Upper lobe of right lung (tissue), 1 donor: ENCODE results near the gene CRELD2. TPM values are rescaled to one million over a fixed set of nuclear protein-coding genes. Genes with fewer than 3 reads are reported as not detected.
A peak's percentile ranks its signal among the peaks of the same experiment; 100 is the strongest.

Source experiments
- ATAC-seq: fragments of 200-7000 bp; cut with Tn5 transposase; one replicate; pipeline ENCODE4 v1.9.1; 2020; ENCODE audit warnings: mild to moderate bottlenecking, moderate library complexity
- DNase-seq: peaks from one replicate; pipeline ENCODE4 v3.0.0-alpha.2; 2020
- H3K27ac ChIP-seq: fragments of 200-600 bp; one replicate; pipeline ENCODE4 v1.8.0; 2022
- H3K27me3 ChIP-seq: fragments of 200-600 bp; one replicate; pipeline ENCODE4 v1.8.0; 2022; ENCODE audit warnings: mild to moderate bottlenecking
- H3K36me3 ChIP-seq: fragments of 200-600 bp; one replicate; pipeline ENCODE4 v1.8.0; 2022
- H3K4me1 ChIP-seq: fragments of 200-600 bp; one replicate; pipeline ENCODE4 v1.8.0; 2022
- H3K4me3 ChIP-seq: fragments of 200-600 bp; one replicate; pipeline ENCODE4 v1.8.0; 2022; ENCODE audit warnings: mild to moderate bottlenecking
- H3K9me3 ChIP-seq: fragments of 200-600 bp; one replicate; pipeline ENCODE4 v1.8.0; 2022
- intact Hi-C: fragments of 100-400 bp; cut with DNase I; formaldehyde crosslinking; loops from one replicate; pipeline ENCODE4 v1.11.0; 2022
- total RNA-seq: library from RNA; stranded (reverse); fragmentation: NEBNext Ultra II Directional; extraction: Animal tissue kit (Norgen Biotek cat#: 25700); gene quantifications from one replicate; pipeline ENCODE4 v1.2.1, GENCODE V29; 2021
- TF ChIP-seq, protein P1 (sequence below): fragments of 200-600 bp; IDR thresholded peaks from one replicate; pipeline ENCODE4 v1.8.0; 2022; ENCODE audit warnings: antibody characterized with exemption
- donor health status: DM: no; HTN: yes; CAD: no; lungs with severe emphysema.

Gene CRELD2
- total RNA-seq, 1 donor from 2014 or later: 44.2 TPM

DNA sequence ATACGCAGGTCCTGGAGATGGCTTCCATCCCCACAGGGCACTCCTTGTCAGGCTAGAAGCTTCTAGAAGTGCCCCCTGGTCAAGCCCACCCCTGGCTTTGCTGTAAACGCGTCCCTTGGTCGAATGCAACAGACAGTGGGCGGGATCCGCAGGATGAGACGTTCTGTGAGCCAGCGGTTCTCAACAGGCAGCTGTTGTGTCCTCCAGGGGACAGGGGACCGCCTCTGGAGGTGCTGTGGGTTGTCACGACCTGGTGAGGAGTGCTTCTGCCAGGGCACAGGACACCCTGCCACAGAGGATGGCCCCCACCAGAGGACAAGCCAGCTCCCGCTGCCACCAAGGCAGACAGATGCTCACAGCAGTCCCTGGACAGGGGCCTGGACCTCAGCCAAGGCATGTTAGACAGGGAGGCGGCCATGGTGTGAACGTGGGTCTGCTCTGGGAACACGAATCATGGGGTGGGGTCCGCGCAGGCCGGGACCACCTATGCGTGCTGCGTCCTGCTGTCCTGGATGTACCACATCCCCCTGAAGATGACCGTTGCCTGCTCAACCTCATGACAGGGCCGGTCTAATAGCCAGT is 11.7 kb downstream of the CRELD2 start:
- no peak for ATAC-seq
- peaks cover 41% of the 10 kb centered on the region for H3K4me1 ChIP-seq
- no peaks in the 10 kb centered on the region for H3K9me3 ChIP-seq
- DNase-seq: no peak
- H3K27me3 ChIP-seq: peaks cover 9% of the 10 kb centered on the region
- no peaks in the 10 kb centered on the region for H3K36me3 ChIP-seq
- no peak overlapping the region for H3K27ac ChIP-seq
- no peak overlapping the region for H3K4me3 ChIP-seq
- TF ChIP-seq, protein P1, sequence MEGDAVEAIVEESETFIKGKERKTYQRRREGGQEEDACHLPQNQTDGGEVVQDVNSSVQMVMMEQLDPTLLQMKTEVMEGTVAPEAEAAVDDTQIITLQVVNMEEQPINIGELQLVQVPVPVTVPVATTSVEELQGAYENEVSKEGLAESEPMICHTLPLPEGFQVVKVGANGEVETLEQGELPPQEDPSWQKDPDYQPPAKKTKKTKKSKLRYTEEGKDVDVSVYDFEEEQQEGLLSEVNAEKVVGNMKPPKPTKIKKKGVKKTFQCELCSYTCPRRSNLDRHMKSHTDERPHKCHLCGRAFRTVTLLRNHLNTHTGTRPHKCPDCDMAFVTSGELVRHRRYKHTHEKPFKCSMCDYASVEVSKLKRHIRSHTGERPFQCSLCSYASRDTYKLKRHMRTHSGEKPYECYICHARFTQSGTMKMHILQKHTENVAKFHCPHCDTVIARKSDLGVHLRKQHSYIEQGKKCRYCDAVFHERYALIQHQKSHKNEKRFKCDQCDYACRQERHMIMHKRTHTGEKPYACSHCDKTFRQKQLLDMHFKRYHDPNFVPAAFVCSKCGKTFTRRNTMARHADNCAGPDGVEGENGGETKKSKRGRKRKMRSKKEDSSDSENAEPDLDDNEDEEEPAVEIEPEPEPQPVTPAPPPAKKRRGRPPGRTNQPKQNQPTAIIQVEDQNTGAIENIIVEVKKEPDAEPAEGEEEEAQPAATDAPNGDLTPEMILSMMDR: no peak
- intact Hi-C loops: loop anchor here (2.0 to 10.0 kb wide), 2 partner anchors 55 to 101 kb away; no protein-coding TSS in a partner anchor

DNA sequence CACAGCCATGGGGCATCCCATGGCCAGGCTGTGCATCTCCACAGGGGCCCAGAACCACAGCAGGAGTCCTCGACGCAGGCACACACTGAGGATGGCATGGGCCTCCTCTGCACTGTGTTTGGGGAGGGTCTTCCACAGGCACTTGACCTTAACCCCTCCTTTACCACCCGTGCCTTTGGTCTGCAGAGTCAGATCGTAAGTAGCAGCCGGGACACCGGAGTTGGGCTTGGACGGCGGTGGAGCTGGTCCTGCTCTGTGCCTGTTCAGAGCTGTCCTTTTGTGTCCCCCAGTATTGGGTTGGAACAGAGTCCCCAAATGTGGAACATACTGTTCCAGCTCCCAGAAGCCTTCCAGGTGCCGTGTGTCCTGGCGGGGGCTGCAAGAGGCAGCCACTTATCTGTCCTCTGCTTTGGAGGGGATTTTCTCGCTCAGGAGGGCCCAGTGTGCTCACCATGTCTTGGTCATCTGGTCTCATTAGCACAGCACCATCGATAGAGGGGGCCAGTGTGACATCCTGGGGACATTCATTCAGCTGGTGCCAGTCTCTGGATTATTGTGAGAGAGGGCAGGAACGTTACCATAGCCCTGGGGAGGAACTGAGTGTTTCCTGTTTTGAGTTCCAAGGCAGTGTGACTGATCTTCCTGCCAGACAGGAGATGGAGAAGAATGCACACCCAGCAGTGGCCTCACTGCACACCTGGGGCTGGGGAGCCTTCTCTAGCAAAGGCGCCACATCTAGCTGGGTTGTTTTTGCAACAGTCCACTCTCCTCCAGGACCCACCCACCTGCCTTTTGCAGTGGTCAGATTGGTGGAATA is 12.4 kb downstream of the CRELD2 start:
- intact Hi-C loops: loop anchor here (2.0 to 10.0 kb wide), 2 partner anchors 54 to 100 kb away; no protein-coding TSS in a partner anchor
- no peaks in the 10 kb centered on the region for H3K36me3 ChIP-seq
- ATAC-seq (peak; percentile 70), DNase-seq (peak; percentile 79)
- peak overlapping the region; percentile 55 for H3K27ac ChIP-seq
- no peak overlapping the region for H3K4me3 ChIP-seq
- TF ChIP-seq, protein P1: peak; percentile 77
- peaks cover 9% of the 10 kb centered on the region for H3K27me3 ChIP-seq
- H3K9me3 ChIP-seq: no peaks in the 10 kb centered on the region
- H3K4me1 ChIP-seq: peaks cover 42% of the 10 kb centered on the region

DNA sequence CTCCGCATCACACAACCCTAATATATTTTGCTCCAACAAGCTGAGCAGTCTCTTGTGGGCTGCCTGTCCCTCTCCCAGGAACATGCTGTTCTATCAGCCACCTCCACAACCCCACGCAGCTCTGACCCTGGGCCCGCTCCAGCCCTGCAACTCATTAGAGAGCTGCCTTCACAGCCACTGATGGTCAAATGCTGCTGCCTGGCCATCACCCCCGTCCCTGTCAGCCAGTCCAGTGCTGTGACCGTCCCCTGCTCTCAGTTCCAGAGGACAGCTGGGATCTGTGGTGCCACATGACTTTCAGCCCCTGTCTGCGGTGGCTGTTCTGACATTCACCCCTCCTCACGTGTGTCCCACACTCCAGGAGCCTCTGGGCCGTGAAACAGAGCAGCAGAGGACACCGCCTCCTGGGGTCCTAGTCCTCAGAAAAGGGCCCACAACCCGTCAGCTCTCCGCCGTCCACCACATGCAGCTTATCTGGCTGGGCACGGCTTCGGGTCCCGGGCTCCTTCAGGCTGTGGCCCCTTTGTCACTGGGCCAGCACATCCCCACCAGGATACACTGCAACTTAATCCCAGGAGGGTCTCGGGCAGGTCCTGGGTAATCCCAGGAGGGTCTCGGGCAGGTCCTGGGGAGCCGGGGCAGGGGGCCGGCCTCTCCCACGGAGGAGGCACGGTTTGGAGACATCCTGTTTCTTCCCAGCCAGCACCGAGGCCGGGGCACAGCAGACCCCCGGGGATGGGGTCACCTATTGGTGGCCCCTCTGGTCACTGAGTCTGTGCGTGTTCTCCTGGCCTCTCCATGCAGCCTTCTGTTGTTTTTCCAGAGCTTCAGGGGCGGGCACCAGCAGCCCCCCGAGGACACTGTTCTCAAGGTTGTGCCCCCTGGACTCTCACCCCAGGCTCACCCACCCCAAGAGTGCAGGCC is 15.1 kb downstream of the CRELD2 start:
- peak overlapping the region; percentile 63 for H3K4me3 ChIP-seq
- peaks cover 50% of the 10 kb centered on the region for H3K4me1 ChIP-seq
- DNase-seq (peak; percentile 75), ATAC-seq (no peak)
- peak overlapping the region; percentile 95 for H3K27ac ChIP-seq
- H3K27me3 ChIP-seq: peaks cover 8% of the 10 kb centered on the region
- no peaks in the 10 kb centered on the region for H3K36me3 ChIP-seq
- H3K9me3 ChIP-seq: no peaks in the 10 kb centered on the region
- intact Hi-C loops: loop anchor here (10.0 kb wide), 1 partner anchor 51 kb away; no protein-coding TSS in a partner anchor
- TF ChIP-seq, protein P1: no peak

DNA sequence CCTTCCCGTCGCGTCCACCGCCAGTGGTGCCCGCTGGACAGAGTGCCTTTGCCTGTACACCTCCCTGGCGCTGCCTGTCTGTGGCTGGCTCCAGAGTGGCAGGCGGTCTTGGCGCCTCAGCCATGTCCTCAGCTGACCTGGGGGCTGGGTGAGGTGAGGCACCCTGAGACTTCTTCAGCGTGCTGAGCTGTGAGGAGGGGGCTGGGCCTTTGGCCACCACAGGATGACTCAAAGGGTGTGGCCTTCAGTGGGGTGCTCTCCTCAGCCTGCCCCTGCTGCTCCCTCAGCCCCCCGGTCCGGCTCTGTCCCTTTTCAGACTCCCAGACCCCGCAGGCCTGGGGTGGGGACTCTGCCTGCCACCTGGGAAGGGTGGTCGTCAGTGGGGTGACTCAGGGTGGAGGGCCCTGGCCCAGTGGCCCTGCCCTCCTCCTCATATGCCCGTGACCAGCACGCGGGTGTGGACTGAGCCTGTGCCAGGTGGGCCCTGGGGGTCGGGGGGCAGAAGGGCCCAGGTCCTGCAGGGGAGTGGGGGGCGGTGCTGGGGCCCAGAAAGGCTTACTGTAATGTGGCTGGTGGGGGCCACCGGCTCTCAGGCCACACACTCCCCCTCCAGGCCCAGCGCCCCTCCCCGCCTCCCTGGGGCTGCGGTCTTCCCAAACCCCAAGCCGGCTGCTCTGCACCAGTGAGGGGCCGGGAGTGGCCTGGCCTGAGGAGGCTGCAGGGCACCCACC is 15.9 kb downstream of the CRELD2 start:
- Histone ChIP-seq H3K4me1 (peaks cover 50% of the 10 kb centered on the region), H3K4me3 (peak overlapping the region; percentile 63), H3K9me3 (no peaks in the 10 kb centered on the region), H3K27ac (peak overlapping the region; percentile 95), H3K36me3 (no peaks in the 10 kb centered on the region), H3K27me3 (no peaks in the 10 kb centered on the region)
- TF ChIP-seq, protein P1: no peak
- intact Hi-C loops: loop anchor here (10.0 kb wide), 1 partner anchor 50 kb away; no protein-coding TSS in a partner anchor
- peak; percentile 92 for DNase-seq
- ATAC-seq: peak; percentile 51
